Neuronal stem cell (in vitro differentiated cells): ENCODE data around the gene HEATR1.
"Not testable (repeated sequence)": the region's sequence is repeated elsewhere in the genome, so short reads cannot be mapped to it uniquely, and the experiment has no call there.

Experiments used
- DNase-seq: peaks from one replicate; pipeline ENCODE4 v3.0.0-alpha.2; 2013; ENCODE audit warnings: low spot score
- H2AFZ ChIP-seq: one replicate; pipeline ENCODE4 v1.6.1; 2013; ENCODE audit warnings: mild to moderate bottlenecking, low read length, inconsistent platforms
- H2AK5ac ChIP-seq: 2 replicates; pipeline ENCODE4 v1.6.1; 2013; ENCODE audit warnings: low read depth, mild to moderate bottlenecking, inconsistent platforms, low read length, moderate library complexity, mixed read lengths
- H2BK120ac ChIP-seq: 2 replicates; pipeline ENCODE4 v1.6.1; 2013; ENCODE audit warnings: low read depth, mild to moderate bottlenecking, inconsistent platforms, low read length, moderate library complexity, mixed read lengths
- H2BK12ac ChIP-seq: one replicate; pipeline ENCODE4 v1.6.1; 2013; ENCODE audit warnings: low read length, inconsistent platforms
- H2BK15ac ChIP-seq: 2 replicates; pipeline ENCODE4 v1.6.1; 2013; ENCODE audit warnings: mild to moderate bottlenecking, low read length, inconsistent platforms, mixed read lengths
- H2BK5ac ChIP-seq: one replicate; pipeline ENCODE4 v1.6.1; 2013; ENCODE audit warnings: inconsistent platforms, mild to moderate bottlenecking, low read length, moderate library complexity
- H3K14ac ChIP-seq: one replicate; pipeline ENCODE4 v1.6.1; 2013; ENCODE audit warnings: low read length, inconsistent platforms
- H3K18ac ChIP-seq: 2 replicates; pipeline ENCODE4 v1.6.1; 2013; ENCODE audit warnings: low read length, inconsistent platforms
- H3K23ac ChIP-seq: 2 replicates; pipeline ENCODE4 v1.6.1; 2013; ENCODE audit warnings: low read depth, mild to moderate bottlenecking, mixed read lengths, low read length, inconsistent platforms; ENCODE audit not compliant: poor library complexity
- H3K27ac ChIP-seq: replicated peaks from 3 replicates; pipeline ENCODE4 v1.5.1; 2013; ENCODE audit warnings: low read length, inconsistent platforms
- H3K27me3 ChIP-seq, 3 experiments: 2 replicates each; pipeline ENCODE4 v1.6.1; 2013; ENCODE audit warnings: low read length in 3 of 3, mild to moderate bottlenecking in 2 of 3, inconsistent platforms in 1 of 3, low read depth in 1 of 3, mixed read lengths in 1 of 3, moderate library complexity in 1 of 3; ENCODE audit not compliant: control insufficient read depth in 3 of 3, insufficient read depth in 3 of 3
- H3K36me3 ChIP-seq, 2 donors: replicated peaks in 1 of 2; 2 replicates each; pipeline ENCODE4 v1.6.1; 2013; ENCODE audit warnings: low read length in 2 of 2; ENCODE audit not compliant: control insufficient read depth in 2 of 2, insufficient read depth in 2 of 2
- H3K4ac ChIP-seq: 2 replicates; pipeline ENCODE4 v1.6.1; 2013; ENCODE audit warnings: inconsistent platforms, mild to moderate bottlenecking, low read length, moderate library complexity
- H3K4me1 ChIP-seq, 2 donors: 1 replicate in 1 of 2; 2 replicates in 1 of 2; pipeline ENCODE4 v1.6.1; 2013; ENCODE audit warnings: low read length in 2 of 2, low read depth in 1 of 2; ENCODE audit not compliant: control insufficient read depth in 2 of 2, insufficient read depth in 1 of 2
- H3K4me2 ChIP-seq: one replicate; pipeline ENCODE4 v1.6.1; 2013; ENCODE audit warnings: mild to moderate bottlenecking, low read length, inconsistent platforms; ENCODE audit not compliant: insufficient read depth, poor library complexity, severe bottlenecking
- H3K4me3 ChIP-seq, 2 donors: 2 replicates each; pipeline ENCODE4 v1.5.1; 2013; ENCODE audit warnings: low read length in 2 of 2, mild to moderate bottlenecking in 2 of 2, inconsistent platforms in 1 of 2, moderate library complexity in 1 of 2
- H3K79me1 ChIP-seq: one replicate; pipeline ENCODE4 v1.6.1; 2013; ENCODE audit warnings: low read depth, mild to moderate bottlenecking, inconsistent platforms, low read length, moderate library complexity
- H3K9ac ChIP-seq: one replicate; pipeline ENCODE4 v1.6.1; 2013; ENCODE audit warnings: mild to moderate bottlenecking, low read depth, low read length, inconsistent platforms; ENCODE audit not compliant: poor library complexity
- H3K9me3 ChIP-seq, 2 donors: replicated peaks in 1 of 2; 2 replicates each; pipeline versions ENCODE3 to v1.6.1; 2013; ENCODE audit warnings: low read length in 2 of 2, mild to moderate bottlenecking in 2 of 2, inconsistent platforms in 1 of 2, low read depth in 1 of 2, mixed read lengths in 1 of 2, moderate library complexity in 1 of 2; ENCODE audit not compliant: control insufficient read depth in 2 of 2, insufficient read depth in 1 of 2
- H4K8ac ChIP-seq: one replicate; pipeline ENCODE4 v1.6.1; 2013; ENCODE audit warnings: low read depth, mild to moderate bottlenecking, inconsistent platforms, low read length, moderate library complexity
- H4K91ac ChIP-seq: one replicate; pipeline ENCODE4 v1.6.1; 2013; ENCODE audit warnings: low read length, low read depth, mild to moderate bottlenecking, inconsistent platforms; ENCODE audit not compliant: poor library complexity
- WGBS, 2 donors: extraction: QIAGEN DNeasy Blood & Tissue Kit; methylation state at CpG; one replicate each; pipeline ENCODE4 v1.1.7; 2013; ENCODE audit warnings: missing lambda C conversion rate in 2 of 2, mixed read lengths in 1 of 2; ENCODE audit not compliant: insufficient read length in 2 of 2, insufficient replicate concordance in 1 of 2; ENCODE audit errors: extremely low coverage in 2 of 2; 5-methylcytosine and 5-hydroxymethylcytosine counted together

The HEATR1 gene

GRCh38 chr1:236612349-236612748, 8.0 kb upstream of the HEATR1 start:
- no peak overlapping the region for H3K9ac ChIP-seq
- no peak overlapping the region for H4K8ac ChIP-seq
- H3K4ac ChIP-seq = no peak overlapping the region
- H3K23ac ChIP-seq = no peak overlapping the region
- no peak overlapping the region for H2BK120ac ChIP-seq
- H2BK15ac ChIP-seq = no peak overlapping the region
- H4K91ac ChIP-seq = no peak overlapping the region
- no peak overlapping the region for H2AK5ac ChIP-seq
- H2BK5ac ChIP-seq = no peak overlapping the region
- H3K4me3 ChIP-seq = no peak overlapping the region
- no peak overlapping the region for H3K4me2 ChIP-seq
- H3K18ac ChIP-seq = no peak overlapping the region
- no peak overlapping the region for H3K27ac ChIP-seq
- no peak overlapping the region for H2BK12ac ChIP-seq
- WGBS, 2 donors = no CpG with 5 or more reads among the region's 1 CpG
- no peak for DNase-seq
- H3K79me1 ChIP-seq = no peaks in the 10 kb centered on the region
- H3K36me3 ChIP-seq = no peaks in the 10 kb centered on the region
- H3K4me1 ChIP-seq = no peaks in the 10 kb centered on the region
- no peaks in the 10 kb centered on the region for H3K9me3 ChIP-seq
- H3K27me3 ChIP-seq = no peaks in the 10 kb centered on the region
- H3K14ac ChIP-seq = no peak overlapping the region
- H2AFZ ChIP-seq = no peak overlapping the region

GRCh38 chr1:236608930-236609726, 4.8 kb upstream of the HEATR1 start:
- H3K27ac ChIP-seq = no peak overlapping the region
- no peak overlapping the region for H4K91ac ChIP-seq
- H3K4ac ChIP-seq = no peak overlapping the region
- no peaks in the 10 kb centered on the region for H3K36me3 ChIP-seq
- H3K9me3 ChIP-seq = no peaks in the 10 kb centered on the region
- no peak overlapping the region for H2BK15ac ChIP-seq
- no peak overlapping the region for H2BK5ac ChIP-seq
- peaks cover under 1% of the 10 kb centered on the region for H3K79me1 ChIP-seq
- no peak overlapping the region for H3K9ac ChIP-seq
- no peak overlapping the region for H3K23ac ChIP-seq
- H3K14ac ChIP-seq = no peak overlapping the region
- no peaks in the 10 kb centered on the region for H3K27me3 ChIP-seq
- no peak overlapping the region for H3K18ac ChIP-seq
- H2AFZ ChIP-seq = no peak overlapping the region
- H2BK120ac ChIP-seq = no peak overlapping the region
- H3K4me2 ChIP-seq = no peak overlapping the region
- H2AK5ac ChIP-seq = no peak overlapping the region
- no CpG with 5 or more reads among the region's 5 CpGs for WGBS, 2 donors
- H2BK12ac ChIP-seq = no peak overlapping the region
- H3K4me3 ChIP-seq = no peak overlapping the region
- H3K4me1 ChIP-seq = no peaks in the 10 kb centered on the region
- peak; percentile 48 for DNase-seq
- no peak overlapping the region for H4K8ac ChIP-seq

GRCh38 chr1:236607597-236607996, 3.3 kb upstream of the HEATR1 start:
- not testable (repeated sequence) for H3K23ac ChIP-seq, H3K9ac ChIP-seq, H3K27ac ChIP-seq, H3K4ac ChIP-seq, H2BK15ac ChIP-seq, H2BK5ac ChIP-seq, H3K4me1 ChIP-seq, H3K4me3 ChIP-seq, H3K4me2 ChIP-seq, H2AFZ ChIP-seq, H3K27me3 ChIP-seq, H2AK5ac ChIP-seq, H3K9me3 ChIP-seq, H3K18ac ChIP-seq, H3K36me3 ChIP-seq, H4K91ac ChIP-seq, H3K79me1 ChIP-seq, DNase-seq, H2BK12ac ChIP-seq, H3K14ac ChIP-seq, H2BK120ac ChIP-seq, H4K8ac ChIP-seq
- WGBS, 2 donors = no CpG with 5 or more reads among the region's 10 CpGs

- Histone ChIP-seq H3K18ac (peak overlapping the region; percentile 86), H3K36me3 (peaks cover 2 to 25% of the 10 kb centered on the region in 2 donors), H3K4ac (no peak overlapping the region), H2AK5ac (no peak overlapping the region), H2BK120ac (no peak overlapping the region), H3K27me3 (no peaks in the 10 kb centered on the region), H2BK12ac (no peak overlapping the region), H3K14ac (no peak overlapping the region), H3K4me2 (peak overlapping the region; percentile 75), H3K27ac (no peak overlapping the region), H2BK5ac (no peak overlapping the region), H4K91ac (no peak overlapping the region), H3K9ac (peak overlapping the region; percentile 55), H2BK15ac (no peak overlapping the region), H2AFZ (peak overlapping the region; percentile 92), H3K9me3 (no peaks in the 10 kb centered on the region), H3K4me3 (peak overlapping the region; percentile 87 to 93), H3K23ac (no peak overlapping the region), H4K8ac (no peak overlapping the region), H3K79me1 (peaks cover 4% of the 10 kb centered on the region), H3K4me1 (peaks cover 1 to 5% of the 10 kb centered on the region in 2 donors)
- no peak for DNase-seq
- WGBS, 2 donors = no CpG with 5 or more reads among the region's 34 CpGs
Measured at GRCh38 chr1:236604905-236605806, 840 bp upstream of the HEATR1 start.
